Activated CD4-positive, alpha-beta T cell treated with anti-CD3 and anti-CD28 coated beads for 36 hours (primary cell): ENCODE results near the gene RHO. TPM values are rescaled to one million over a fixed set of nuclear protein-coding genes. Genes with fewer than 3 reads are reported as not detected.

Experiments used
- total RNA-seq, 2 experiments: library from RNA; stranded (reverse); gene quantifications; one replicate each; pipeline ENCODE4 v1.2.3, GENCODE V29; 2021

The RHO gene
- total RNA-seq, 2 experiments from 2014 or later: not detected

Other genes with a start within 250 kb of the RHO start
- gene HMCES, start 249.8 kb upstream of the RHO start, total RNA-seq: 10 to 100 TPM; 43.1 to 56.7 TPM
- gene EFCAB12, start 100.0 kb upstream of the RHO start, total RNA-seq: under 1 TPM; 0.56 to 0.73 TPM
- gene MBD4, start 88.7 kb upstream of the RHO start, total RNA-seq: 10 to 100 TPM; 51.3 to 52.4 TPM
- 10 to 100 TPM; 18.4 to 22.6 TPM for gene IFT122, start 88.4 kb upstream of the RHO start, total RNA-seq
- not detected for gene H1-8, start 14.5 kb downstream of the RHO start, total RNA-seq
- 1 to 10 TPM; 3.1 to 4.6 TPM for gene PLXND1, start 78.0 kb downstream of the RHO start, total RNA-seq